GM19372 (cell line): ENCODE data around the gene PPFIBP1.
"Not testable (repeated sequence)": the region's sequence is repeated elsewhere in the genome, so short reads cannot be mapped to it uniquely, and the experiment has no call there.

ENCODE experiments used
- ATAC-seq: cut with Tn5 transposase; IDR thresholded peaks from one replicate; pipeline ENCODE4 v1.9.1; 2021; ENCODE audit warnings: mild to moderate bottlenecking, low read depth, moderate library complexity; ENCODE audit not compliant: unreplicated experiment

Gene PPFIBP1

GRCh38 chr12:27561535-27562350, 37.7 kb downstream of the PPFIBP1 start:
- no peak for ATAC-seq

GRCh38 chr12:27564612-27565213, 40.7 kb downstream of the PPFIBP1 start:
- ATAC-seq = no peak

GRCh38 chr12:27566159-27566558, 42.2 kb downstream of the PPFIBP1 start:
- no peak for ATAC-seq

GRCh38 chr12:27566626-27567025, 42.6 kb downstream of the PPFIBP1 start:
- ATAC-seq = no peak

- ATAC-seq = no peak
Observed at GRCh38 chr12:27571463-27571862, 47.5 kb downstream of the PPFIBP1 start.

- ATAC-seq = no peak
Observed at GRCh38 chr12:27572486-27573255, 48.7 kb downstream of the PPFIBP1 start.

- no peak for ATAC-seq
Observed at GRCh38 chr12:27573972-27574371, 50.0 kb downstream of the PPFIBP1 start.

GRCh38 chr12:27575090-27575761, 51.2 kb downstream of the PPFIBP1 start:
- no peak for ATAC-seq

- ATAC-seq = no peak
Observed at GRCh38 chr12:27575762-27576118, 51.7 kb downstream of the PPFIBP1 start.

GRCh38 chr12:27576667-27577347, 52.8 kb downstream of the PPFIBP1 start:
- no peak for ATAC-seq

GRCh38 chr12:27577688-27578087, 53.7 kb downstream of the PPFIBP1 start:
- ATAC-seq = no peak

- no peak for ATAC-seq
Observed at GRCh38 chr12:27578689-27579372, 54.8 kb downstream of the PPFIBP1 start.

GRCh38 chr12:27580561-27581330, 56.7 kb downstream of the PPFIBP1 start:
- ATAC-seq = no peak

GRCh38 chr12:27581331-27581671, 57.3 kb downstream of the PPFIBP1 start:
- not testable (repeated sequence) for ATAC-seq

- ATAC-seq = not testable (repeated sequence)
Observed at GRCh38 chr12:27581833-27582232, 57.8 kb downstream of the PPFIBP1 start.

- ATAC-seq = not testable (repeated sequence)
Observed at GRCh38 chr12:27582445-27582844, 58.4 kb downstream of the PPFIBP1 start.

GRCh38 chr12:27583057-27583797, 59.2 kb downstream of the PPFIBP1 start:
- ATAC-seq = no peak

- no peak for ATAC-seq
Observed at GRCh38 chr12:27583981-27584380, 60.0 kb downstream of the PPFIBP1 start.
